SHP77 treated with DMSO at 0.1 percent for 48 hours (cell line): Measurements from ENCODE around the gene STT3B.

Source experiments
- DNase-seq: peaks from one replicate; lab custom pipeline; 2025; lab: John Stamatoyannopoulos, UW

STT3B gene

GRCh38 chr3:31552103-31552502 is 19.4 kb downstream of the STT3B start:
- no peak for DNase-seq

GRCh38 chr3:31553258-31553657 is 20.5 kb downstream of the STT3B start:
- DNase-seq, result no peak

- DNase-seq, result no peak
Measured at GRCh38 chr3:31555204-31555603, 22.5 kb downstream of the STT3B start.

- no peak for DNase-seq
Measured at GRCh38 chr3:31559872-31560534, 27.3 kb downstream of the STT3B start.

GRCh38 chr3:31561891-31562290 is 29.2 kb downstream of the STT3B start:
- no peak for DNase-seq

GRCh38 chr3:31562525-31562924 is 29.8 kb downstream of the STT3B start:
- DNase-seq, result no peak

GRCh38 chr3:31565288-31565687 is 32.6 kb downstream of the STT3B start:
- no peak for DNase-seq

- DNase-seq, result no peak
Measured at GRCh38 chr3:31567036-31567435, 34.3 kb downstream of the STT3B start.

GRCh38 chr3:31568649-31569048 is 35.9 kb downstream of the STT3B start:
- no peak for DNase-seq

- DNase-seq, result no peak
Measured at GRCh38 chr3:31571325-31571724, 38.6 kb downstream of the STT3B start.

GRCh38 chr3:31572236-31573004 is 39.7 kb downstream of the STT3B start:
- DNase-seq, result no peak

- no peak for DNase-seq
Measured at GRCh38 chr3:31573036-31573779, 40.5 kb downstream of the STT3B start.

GRCh38 chr3:31575448-31575847 is 42.7 kb downstream of the STT3B start:
- no peak for DNase-seq

GRCh38 chr3:31576521-31576920 is 43.8 kb downstream of the STT3B start:
- DNase-seq, result no peak

- no peak for DNase-seq
Measured at GRCh38 chr3:31577232-31577631, 44.5 kb downstream of the STT3B start.

- no peak for DNase-seq
Measured at GRCh38 chr3:31579828-31580227, 47.1 kb downstream of the STT3B start.

- no peak for DNase-seq
Measured at GRCh38 chr3:31580645-31581044, 47.9 kb downstream of the STT3B start.

GRCh38 chr3:31581660-31582059 is 48.9 kb downstream of the STT3B start:
- DNase-seq, result no peak

- no peak for DNase-seq
Measured at GRCh38 chr3:31589228-31589627, 56.5 kb downstream of the STT3B start.

GRCh38 chr3:31590650-31591049 is 57.9 kb downstream of the STT3B start:
- no peak for DNase-seq

GRCh38 chr3:31592764-31593163 is 60.0 kb downstream of the STT3B start:
- DNase-seq, result no peak

GRCh38 chr3:31596176-31596575 is 63.5 kb downstream of the STT3B start:
- DNase-seq, result no peak

- DNase-seq, result no peak
Measured at GRCh38 chr3:31600431-31600830, 67.7 kb downstream of the STT3B start.
